ENCODE measurements around the gene LDHAL6B.

Gene LDHAL6B

GRCh38 chr15:59168536-59168935 is 38.1 kb upstream of the LDHAL6B start:
- TF ChIP-seq POLR2AphosphoS5 (IDR thresholded peaks at IDR 0.05; ENCODE audit: low read depth, low read length): no peak
- TF ChIP-seq FOXP2 (optimal IDR thresholded peaks at IDR 0.05; ENCODE audit: borderline replicate concordance, extremely low read depth, extremely low read length, insufficient read depth): no peak
- no peak for TF ChIP-seq REST (IDR thresholded peaks at IDR 0.05; ENCODE audit: insufficient read depth in 1 of 2, low read depth in 2 of 2, low read length in 2 of 2)
- TF ChIP-seq SIN3A (IDR thresholded peaks at IDR 0.05; ENCODE audit: borderline replicate concordance, insufficient read depth, low read length): no peak
- no peak for TF ChIP-seq TAF1 (IDR thresholded peaks at IDR 0.05; ENCODE audit: borderline replicate concordance, insufficient read depth, low read length)

- TF ChIP-seq FOXP2 (optimal IDR thresholded peaks at IDR 0.05; ENCODE audit: borderline replicate concordance, extremely low read depth, extremely low read length, insufficient read depth): no peak
- no peak for TF ChIP-seq POLR2AphosphoS5 (IDR thresholded peaks at IDR 0.05; ENCODE audit: low read depth, low read length)
- no peak for TF ChIP-seq SIN3A (IDR thresholded peaks at IDR 0.05; ENCODE audit: borderline replicate concordance, insufficient read depth, low read length)
- no peak for TF ChIP-seq TAF1 (IDR thresholded peaks at IDR 0.05; ENCODE audit: borderline replicate concordance, insufficient read depth, low read length)
- TF ChIP-seq REST (IDR thresholded peaks at IDR 0.05; ENCODE audit: insufficient read depth in 1 of 2, low read depth in 2 of 2, low read length in 2 of 2): no peak
These were observed 37.4 kb upstream of the LDHAL6B start for GRCh38 chr15:59169251-59169708.

GRCh38 chr15:59170295-59171066 is 36.2 kb upstream of the LDHAL6B start:
- TF ChIP-seq POLR2AphosphoS5 (IDR thresholded peaks at IDR 0.05; ENCODE audit: low read depth, low read length): no peak
- no peak for TF ChIP-seq REST (IDR thresholded peaks at IDR 0.05; ENCODE audit: insufficient read depth in 1 of 2, low read depth in 2 of 2, low read length in 2 of 2)
- TF ChIP-seq TAF1 (IDR thresholded peaks at IDR 0.05; ENCODE audit: borderline replicate concordance, insufficient read depth, low read length): no peak
- no peak for TF ChIP-seq SIN3A (IDR thresholded peaks at IDR 0.05; ENCODE audit: borderline replicate concordance, insufficient read depth, low read length)
- TF ChIP-seq FOXP2 (optimal IDR thresholded peaks at IDR 0.05; ENCODE audit: borderline replicate concordance, extremely low read depth, extremely low read length, insufficient read depth): no peak

GRCh38 chr15:59171067-59171397 is 35.6 kb upstream of the LDHAL6B start:
- TF ChIP-seq POLR2AphosphoS5 (IDR thresholded peaks at IDR 0.05; ENCODE audit: low read depth, low read length) (no peak), TAF1 (IDR thresholded peaks at IDR 0.05; ENCODE audit: borderline replicate concordance, insufficient read depth, low read length) (no peak), FOXP2 (optimal IDR thresholded peaks at IDR 0.05; ENCODE audit: borderline replicate concordance, extremely low read depth, extremely low read length, insufficient read depth) (no peak), SIN3A (IDR thresholded peaks at IDR 0.05; ENCODE audit: borderline replicate concordance, insufficient read depth, low read length) (no peak), REST (IDR thresholded peaks at IDR 0.05; ENCODE audit: insufficient read depth in 1 of 2, low read depth in 2 of 2, low read length in 2 of 2) (no peak)

Measured in PFSK-1 (cell line).